GM23338 (cell line): ENCODE data around the gene STAM2. TPM values are rescaled to one million over a fixed set of nuclear protein-coding genes. Genes with fewer than 3 reads are reported as not detected.

Experiments
- ATAC-seq: fragments of 200-7000 bp; cut with Tn5 transposase; 3 replicates; pipeline ENCODE4 v1.9.1; 2020
- DNase-seq: peaks from one replicate; pipeline ENCODE4 v3.0.0-alpha.2; 2015; ENCODE audit warnings: low spot score
- H2AFZ ChIP-seq: fragments of 200-600 bp; sonication (generic); 2 replicates; pipeline ENCODE4 v1.8.0; 2016; ENCODE audit warnings: antibody characterized with exemption, mild to moderate bottlenecking, moderate library complexity
- H3F3A ChIP-seq: fragments of 200-600 bp; sonication (generic); replicated peaks from 2 replicates; pipeline ENCODE4 v1.8.0; 2017; ENCODE audit warnings: antibody characterized with exemption, mixed run types, low read depth
- H3K27ac ChIP-seq: fragments of 200-600 bp; sonication (generic); 2 replicates; pipeline ENCODE4 v1.6.1; 2016; ENCODE audit warnings: low read depth
- H3K27me3 ChIP-seq: fragments of 200-600 bp; sonication (generic); 2 replicates; pipeline ENCODE4 v1.8.0; 2016; ENCODE audit warnings: mild to moderate bottlenecking, mixed run types, moderate library complexity; ENCODE audit not compliant: insufficient read depth
- H3K36me3 ChIP-seq: fragments of 200-600 bp; sonication (generic); 2 replicates; pipeline ENCODE4 v1.8.0; 2016; ENCODE audit warnings: mild to moderate bottlenecking; ENCODE audit not compliant: insufficient read depth
- H3K4me1 ChIP-seq: fragments of 200-600 bp; sonication (generic); 2 replicates; pipeline ENCODE4 v1.8.0; 2016; ENCODE audit warnings: mild to moderate bottlenecking, moderate library complexity; ENCODE audit not compliant: insufficient read depth
- H3K4me2 ChIP-seq: fragments of 200-600 bp; sonication (generic); 2 replicates; pipeline ENCODE4 v1.7.1; 2017; ENCODE audit warnings: mixed run types
- H3K4me3 ChIP-seq: fragments of 200-600 bp; sonication (generic); 2 replicates; pipeline ENCODE4 v1.6.1; 2016; ENCODE audit warnings: mixed run types
- H3K79me2 ChIP-seq: fragments of 200-600 bp; sonication (generic); replicated peaks from 2 replicates; pipeline ENCODE4 v1.8.0; 2017; ENCODE audit warnings: mild to moderate bottlenecking; ENCODE audit not compliant: insufficient read depth
- H3K9me2 ChIP-seq: fragments of 200-600 bp; sonication (generic); 2 replicates; pipeline ENCODE4 v1.8.0; 2017; ENCODE audit not compliant: insufficient read depth
- H4K20me1 ChIP-seq: fragments of 200-600 bp; sonication (generic); replicated peaks from 2 replicates; pipeline ENCODE4 v1.8.0; 2017; ENCODE audit warnings: mild to moderate bottlenecking; ENCODE audit not compliant: insufficient read depth
- H3K27ac Mint-ChIP-seq: 2 replicates; pipeline ENCODE4 v1.8.0; 2020; ENCODE audit warnings: inconsistent platforms, mild to moderate bottlenecking, moderate library complexity, mixed read lengths
- H3K27me3 Mint-ChIP-seq: 3 replicates; pipeline ENCODE4 v1.8.0; 2022; ENCODE audit warnings: low read depth, mild to moderate bottlenecking, moderate library complexity, mixed read lengths, inconsistent platforms; ENCODE audit not compliant: insufficient read depth, poor library complexity
- H3K36me3 Mint-ChIP-seq: 3 replicates; pipeline ENCODE4 v1.8.0; 2021; ENCODE audit warnings: low read depth, mild to moderate bottlenecking, inconsistent platforms, moderate library complexity, mixed read lengths
- H3K4me1 Mint-ChIP-seq: 3 replicates; pipeline ENCODE4 v1.8.0; 2020; ENCODE audit warnings: mild to moderate bottlenecking, inconsistent platforms, mixed read lengths
- H3K4me3 Mint-ChIP-seq: 3 replicates; pipeline ENCODE4 v1.8.0; 2021; ENCODE audit warnings: moderate library complexity, mild to moderate bottlenecking, inconsistent platforms, mixed read lengths
- H3K9me3 Mint-ChIP-seq: 3 replicates; pipeline ENCODE4 v1.8.0; 2020; ENCODE audit warnings: moderate library complexity, mild to moderate bottlenecking, inconsistent platforms, mixed read lengths
- EZH2 ChIP-seq: fragments of 200-600 bp; sonication (generic); IDR thresholded peaks from one replicate; pipeline ENCODE4 v1.8.0; 2017; ENCODE audit warnings: antibody characterized with exemption, mild to moderate bottlenecking, low read depth; ENCODE audit not compliant: unreplicated experiment
- STAT1 ChIP-seq: IDR thresholded peaks from one replicate; pipeline ENCODE4 v1.6.1; 2016; ENCODE audit warnings: antibody characterized with exemption; ENCODE audit not compliant: unreplicated experiment
- ZNF114 ChIP-seq: fragments of 250-450 bp; sonication (Bioruptor Pico); IDR thresholded peaks from 2 replicates; pipeline ENCODE4 v1.5.0; 2020; ENCODE audit warnings: mild to moderate bottlenecking, moderate library complexity
- ZNF331 ChIP-seq: fragments of 250-450 bp; sonication (Bioruptor Pico); IDR thresholded peaks from 2 replicates; pipeline ENCODE4 v1.5.0; 2020; ENCODE audit warnings: low read depth, mild to moderate bottlenecking, moderate library complexity
- polyA plus RNA-seq: library from polyadenylated mRNA; unstranded; fragments of >200 nt; fragmentation: Nextera tagmentation; extraction: Ambion mirVana; gene quantifications from 2 replicates; pipeline ENCODE4 v1.2.1, GENCODE V29; 2016
- total RNA-seq: library from RNA; depleted of rRNA; stranded (reverse); fragments of >200 nt; shearing (Covaris generic); gene quantifications from 2 replicates; pipeline ENCODE4 v1.2.3, GENCODE V29; 2014
- TF ChIP-seq, protein P1 (sequence below): fragments of 250-450 bp; sonication (Bioruptor Pico); IDR thresholded peaks from 2 replicates; pipeline ENCODE4 v1.5.0; 2020; ENCODE audit warnings: mild to moderate bottlenecking, moderate library complexity
- TF ChIP-seq, protein P2 (sequence below): IDR thresholded peaks from one replicate; pipeline ENCODE4 v1.6.1; 2018; ENCODE audit warnings: antibody characterized with exemption; ENCODE audit not compliant: unreplicated experiment

STAM2 gene
- total and polyA plus RNA-seq, 2 experiments from 2014 or later = 4.6 to 18.2 TPM

DNA sequence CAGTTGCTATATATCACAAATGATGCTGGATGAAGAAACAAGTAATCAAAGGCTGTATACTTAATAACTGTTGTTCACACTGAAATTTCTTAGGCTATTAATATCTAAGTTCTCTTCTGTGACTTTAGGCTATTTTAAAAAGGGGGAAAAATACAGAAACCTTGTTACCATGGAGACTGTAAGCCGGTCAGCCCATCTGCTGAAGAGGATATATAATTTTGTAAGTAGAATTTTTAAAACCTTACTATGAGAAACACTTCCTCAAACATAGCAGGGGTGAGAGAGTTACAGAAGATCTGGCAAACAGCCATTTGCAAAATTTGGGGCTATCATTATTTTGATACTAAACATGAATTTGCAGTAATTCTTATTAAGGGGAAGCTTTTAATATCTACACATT, 104.5 kb downstream of the STAM2 start (continued):
- TF ChIP-seq, protein P1, sequence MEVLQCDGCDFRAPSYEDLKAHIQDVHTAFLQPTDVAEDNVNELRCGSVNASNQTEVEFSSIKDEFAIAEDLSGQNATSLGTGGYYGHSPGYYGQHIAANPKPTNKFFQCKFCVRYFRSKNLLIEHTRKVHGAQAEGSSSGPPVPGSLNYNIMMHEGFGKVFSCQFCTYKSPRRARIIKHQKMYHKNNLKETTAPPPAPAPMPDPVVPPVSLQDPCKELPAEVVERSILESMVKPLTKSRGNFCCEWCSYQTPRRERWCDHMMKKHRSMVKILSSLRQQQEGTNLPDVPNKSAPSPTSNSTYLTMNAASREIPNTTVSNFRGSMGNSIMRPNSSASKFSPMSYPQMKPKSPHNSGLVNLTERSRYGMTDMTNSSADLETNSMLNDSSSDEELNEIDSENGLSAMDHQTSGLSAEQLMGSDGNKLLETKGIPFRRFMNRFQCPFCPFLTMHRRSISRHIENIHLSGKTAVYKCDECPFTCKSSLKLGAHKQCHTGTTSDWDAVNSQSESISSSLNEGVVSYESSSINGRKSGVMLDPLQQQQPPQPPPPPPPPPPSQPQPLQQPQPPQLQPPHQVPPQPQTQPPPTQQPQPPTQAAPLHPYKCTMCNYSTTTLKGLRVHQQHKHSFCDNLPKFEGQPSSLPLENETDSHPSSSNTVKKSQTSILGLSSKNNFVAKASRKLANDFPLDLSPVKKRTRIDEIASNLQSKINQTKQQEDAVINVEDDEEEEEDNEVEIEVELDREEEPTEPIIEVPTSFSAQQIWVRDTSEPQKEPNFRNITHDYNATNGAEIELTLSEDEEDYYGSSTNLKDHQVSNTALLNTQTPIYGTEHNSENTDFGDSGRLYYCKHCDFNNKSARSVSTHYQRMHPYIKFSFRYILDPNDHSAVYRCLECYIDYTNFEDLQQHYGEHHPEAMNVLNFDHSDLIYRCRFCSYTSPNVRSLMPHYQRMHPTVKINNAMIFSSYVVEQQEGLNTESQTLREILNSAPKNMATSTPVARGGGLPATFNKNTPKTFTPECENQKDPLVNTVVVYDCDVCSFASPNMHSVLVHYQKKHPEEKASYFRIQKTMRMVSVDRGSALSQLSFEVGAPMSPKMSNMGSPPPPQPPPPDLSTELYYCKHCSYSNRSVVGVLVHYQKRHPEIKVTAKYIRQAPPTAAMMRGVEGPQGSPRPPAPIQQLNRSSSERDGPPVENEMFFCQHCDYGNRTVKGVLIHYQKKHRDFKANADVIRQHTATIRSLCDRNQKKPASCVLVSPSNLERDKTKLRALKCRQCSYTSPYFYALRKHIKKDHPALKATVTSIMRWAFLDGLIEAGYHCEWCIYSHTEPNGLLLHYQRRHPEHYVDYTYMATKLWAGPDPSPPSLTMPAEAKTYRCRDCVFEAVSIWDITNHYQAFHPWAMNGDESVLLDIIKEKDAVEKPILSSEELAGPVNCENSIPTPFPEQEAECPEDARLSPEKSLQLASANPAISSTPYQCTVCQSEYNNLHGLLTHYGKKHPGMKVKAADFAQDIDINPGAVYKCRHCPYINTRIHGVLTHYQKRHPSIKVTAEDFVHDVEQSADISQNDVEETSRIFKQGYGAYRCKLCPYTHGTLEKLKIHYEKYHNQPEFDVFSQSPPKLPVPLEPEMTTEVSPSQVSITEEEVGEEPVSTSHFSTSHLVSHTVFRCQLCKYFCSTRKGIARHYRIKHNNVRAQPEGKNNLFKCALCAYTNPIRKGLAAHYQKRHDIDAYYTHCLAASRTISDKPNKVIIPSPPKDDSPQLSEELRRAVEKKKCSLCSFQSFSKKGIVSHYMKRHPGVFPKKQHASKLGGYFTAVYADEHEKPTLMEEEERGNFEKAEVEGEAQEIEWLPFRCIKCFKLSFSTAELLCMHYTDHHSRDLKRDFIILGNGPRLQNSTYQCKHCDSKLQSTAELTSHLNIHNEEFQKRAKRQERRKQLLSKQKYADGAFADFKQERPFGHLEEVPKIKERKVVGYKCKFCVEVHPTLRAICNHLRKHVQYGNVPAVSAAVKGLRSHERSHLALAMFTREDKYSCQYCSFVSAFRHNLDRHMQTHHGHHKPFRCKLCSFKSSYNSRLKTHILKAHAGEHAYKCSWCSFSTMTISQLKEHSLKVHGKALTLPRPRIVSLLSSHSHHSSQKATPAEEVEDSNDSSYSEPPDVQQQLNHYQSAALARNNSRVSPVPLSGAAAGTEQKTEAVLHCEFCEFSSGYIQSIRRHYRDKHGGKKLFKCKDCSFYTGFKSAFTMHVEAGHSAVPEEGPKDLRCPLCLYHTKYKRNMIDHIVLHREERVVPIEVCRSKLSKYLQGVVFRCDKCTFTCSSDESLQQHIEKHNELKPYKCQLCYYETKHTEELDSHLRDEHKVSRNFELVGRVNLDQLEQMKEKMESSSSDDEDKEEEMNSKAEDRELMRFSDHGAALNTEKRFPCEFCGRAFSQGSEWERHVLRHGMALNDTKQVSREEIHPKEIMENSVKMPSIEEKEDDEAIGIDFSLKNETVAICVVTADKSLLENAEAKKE (CRISPR knock-in tag) = no peak
- TF ChIP-seq EZH2 (no peak), STAT1 (no peak), ZNF114 (CRISPR knock-in tag) (no peak)

DNA sequence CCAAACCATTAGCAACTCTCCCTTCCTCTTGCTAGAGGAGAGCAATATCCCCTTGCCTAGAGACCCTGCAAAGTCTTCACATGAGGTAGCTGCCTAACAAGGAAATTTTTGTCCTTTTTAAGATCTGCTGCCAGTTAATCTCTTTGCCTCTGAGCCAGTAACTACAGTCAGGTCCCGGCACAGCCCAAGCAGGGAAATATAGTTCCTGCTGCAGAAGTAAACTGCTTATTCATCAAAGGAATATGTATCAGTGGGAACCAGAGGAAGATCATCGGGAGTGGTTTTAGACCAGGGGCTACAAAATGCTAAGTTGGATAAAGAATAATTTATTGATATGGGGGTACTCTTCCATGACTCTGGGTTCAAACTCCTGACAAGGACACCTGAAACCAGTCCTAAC, 107.3 kb downstream of the STAM2 start:
- Mint-ChIP-seq H3K27ac (no peak overlapping the region), H3K36me3 (peaks cover 3% of the 10 kb centered on the region; the same call in 1 of the 3 replicates), H3K9me3 (no peaks in the 10 kb centered on the region), H3K4me1 (peaks cover 15% of the 10 kb centered on the region), H3K4me3 (no peak overlapping the region), H3K27me3 (peaks cover 1% of the 10 kb centered on the region)
- Histone ChIP-seq H3K27me3 (no peaks in the 10 kb centered on the region), H4K20me1 (no peaks in the 10 kb centered on the region), H3K4me2 (no peak overlapping the region), H3K9me2 (no peaks in the 10 kb centered on the region), H3K27ac (no peak overlapping the region), H3K79me2 (0 out of 2 replicates have a peak, but pooled peaks cover 2% of the 10 kb centered on the region), H3K4me1 (0 out of 2 replicates have a peak, but pooled peaks cover 5% of the 10 kb centered on the region), H2AFZ (no peak overlapping the region), H3K4me3 (no peak overlapping the region), H3F3A (no peaks in the 10 kb centered on the region), H3K36me3 (no peaks in the 10 kb centered on the region)
- DNase-seq (no peak), ATAC-seq (no peak)
- TF ChIP-seq, protein P1 (CRISPR knock-in tag) = no peak
- TF ChIP-seq, protein P2, sequence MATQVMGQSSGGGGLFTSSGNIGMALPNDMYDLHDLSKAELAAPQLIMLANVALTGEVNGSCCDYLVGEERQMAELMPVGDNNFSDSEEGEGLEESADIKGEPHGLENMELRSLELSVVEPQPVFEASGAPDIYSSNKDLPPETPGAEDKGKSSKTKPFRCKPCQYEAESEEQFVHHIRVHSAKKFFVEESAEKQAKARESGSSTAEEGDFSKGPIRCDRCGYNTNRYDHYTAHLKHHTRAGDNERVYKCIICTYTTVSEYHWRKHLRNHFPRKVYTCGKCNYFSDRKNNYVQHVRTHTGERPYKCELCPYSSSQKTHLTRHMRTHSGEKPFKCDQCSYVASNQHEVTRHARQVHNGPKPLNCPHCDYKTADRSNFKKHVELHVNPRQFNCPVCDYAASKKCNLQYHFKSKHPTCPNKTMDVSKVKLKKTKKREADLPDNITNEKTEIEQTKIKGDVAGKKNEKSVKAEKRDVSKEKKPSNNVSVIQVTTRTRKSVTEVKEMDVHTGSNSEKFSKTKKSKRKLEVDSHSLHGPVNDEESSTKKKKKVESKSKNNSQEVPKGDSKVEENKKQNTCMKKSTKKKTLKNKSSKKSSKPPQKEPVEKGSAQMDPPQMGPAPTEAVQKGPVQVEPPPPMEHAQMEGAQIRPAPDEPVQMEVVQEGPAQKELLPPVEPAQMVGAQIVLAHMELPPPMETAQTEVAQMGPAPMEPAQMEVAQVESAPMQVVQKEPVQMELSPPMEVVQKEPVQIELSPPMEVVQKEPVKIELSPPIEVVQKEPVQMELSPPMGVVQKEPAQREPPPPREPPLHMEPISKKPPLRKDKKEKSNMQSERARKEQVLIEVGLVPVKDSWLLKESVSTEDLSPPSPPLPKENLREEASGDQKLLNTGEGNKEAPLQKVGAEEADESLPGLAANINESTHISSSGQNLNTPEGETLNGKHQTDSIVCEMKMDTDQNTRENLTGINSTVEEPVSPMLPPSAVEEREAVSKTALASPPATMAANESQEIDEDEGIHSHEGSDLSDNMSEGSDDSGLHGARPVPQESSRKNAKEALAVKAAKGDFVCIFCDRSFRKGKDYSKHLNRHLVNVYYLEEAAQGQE = no peak
- TF ChIP-seq ZNF331 = no peak
- TF ChIP-seq EZH2 = no peak
